Measurements from ENCODE around the gene IFT25.

DNA sequence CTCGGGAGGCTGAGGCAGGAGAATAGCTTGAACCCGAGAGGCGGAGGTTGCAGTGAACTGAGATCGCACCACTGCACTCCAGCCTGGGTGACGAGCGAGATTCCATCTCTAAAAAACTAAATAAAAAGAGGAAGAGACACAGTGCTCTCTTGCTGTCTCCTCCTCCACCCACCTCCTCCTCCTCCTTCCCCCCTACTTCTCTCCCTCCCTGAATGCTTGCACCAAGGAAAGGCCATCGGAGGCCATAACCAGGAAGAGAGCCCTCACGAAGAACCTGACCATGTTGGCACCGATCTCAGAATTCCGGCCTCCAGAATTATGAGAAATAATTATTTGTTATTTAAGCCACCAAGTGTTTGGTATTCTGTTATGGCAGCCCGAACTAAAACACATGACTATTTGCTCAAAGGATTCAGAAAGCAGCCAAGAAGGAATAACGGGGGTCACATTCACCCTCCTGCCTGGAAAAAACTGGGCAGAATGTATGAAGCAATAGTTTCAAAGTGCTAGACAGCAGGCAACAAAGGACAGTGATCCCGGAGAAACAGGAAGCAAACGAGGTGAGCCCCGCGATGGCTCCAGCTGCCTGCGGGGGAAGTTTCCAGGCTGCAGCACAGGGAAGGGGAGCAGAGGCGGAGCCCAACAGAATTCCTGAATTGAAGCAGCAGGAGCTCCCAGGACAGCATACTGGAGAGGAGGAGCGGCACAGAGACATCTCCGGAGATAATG is 36.7 kb upstream of the IFT25 start:
- no peak for TF ChIP-seq EZH2 (IDR thresholded peaks at IDR 0.05; ENCODE audit: borderline replicate concordance)
- TF ChIP-seq, protein P1, sequence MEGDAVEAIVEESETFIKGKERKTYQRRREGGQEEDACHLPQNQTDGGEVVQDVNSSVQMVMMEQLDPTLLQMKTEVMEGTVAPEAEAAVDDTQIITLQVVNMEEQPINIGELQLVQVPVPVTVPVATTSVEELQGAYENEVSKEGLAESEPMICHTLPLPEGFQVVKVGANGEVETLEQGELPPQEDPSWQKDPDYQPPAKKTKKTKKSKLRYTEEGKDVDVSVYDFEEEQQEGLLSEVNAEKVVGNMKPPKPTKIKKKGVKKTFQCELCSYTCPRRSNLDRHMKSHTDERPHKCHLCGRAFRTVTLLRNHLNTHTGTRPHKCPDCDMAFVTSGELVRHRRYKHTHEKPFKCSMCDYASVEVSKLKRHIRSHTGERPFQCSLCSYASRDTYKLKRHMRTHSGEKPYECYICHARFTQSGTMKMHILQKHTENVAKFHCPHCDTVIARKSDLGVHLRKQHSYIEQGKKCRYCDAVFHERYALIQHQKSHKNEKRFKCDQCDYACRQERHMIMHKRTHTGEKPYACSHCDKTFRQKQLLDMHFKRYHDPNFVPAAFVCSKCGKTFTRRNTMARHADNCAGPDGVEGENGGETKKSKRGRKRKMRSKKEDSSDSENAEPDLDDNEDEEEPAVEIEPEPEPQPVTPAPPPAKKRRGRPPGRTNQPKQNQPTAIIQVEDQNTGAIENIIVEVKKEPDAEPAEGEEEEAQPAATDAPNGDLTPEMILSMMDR (IDR thresholded peaks at IDR 0.05; ENCODE audit: poor library complexity): no peak
